BJ (cell line): Measurements from ENCODE around the gene MAP3K6. TPM values are rescaled to one million over a fixed set of nuclear protein-coding genes. Genes with fewer than 3 reads are reported as not detected.

Source experiments
- CTCF ChIA-PET: fragments of 350-600 bp; formaldehyde crosslinking; extraction: SDS; loops from one replicate; lab custom pipeline; 2021; ENCODE audit warnings: antibody characterized with exemption, inconsistent platforms; lab: Yijun Ruan, JAX
- POLR2A ChIA-PET: fragments of 300-600 bp; sonication (Branson Sonifier 250); formaldehyde crosslinking; extraction: SDS; loops from one replicate; lab custom pipeline; 2021; ENCODE audit warnings: antibody characterized with exemption; lab: Charles Lee
- DNase-seq: peaks from one replicate; pipeline ENCODE4 v3.0.0-alpha.2; 2011; ENCODE audit warnings: low read depth
- H3K27me3 ChIP-seq: 2 replicates; pipeline ENCODE4 v1.6.0; 2011; ENCODE audit warnings: low read length; ENCODE audit not compliant: control insufficient read depth, insufficient read depth
- H3K36me3 ChIP-seq: 2 replicates; pipeline ENCODE4 v1.5.1; 2011; ENCODE audit warnings: low read length; ENCODE audit not compliant: control insufficient read depth, insufficient read depth
- H3K4me3 ChIP-seq: 2 replicates; pipeline ENCODE4 v1.5.1; 2011; ENCODE audit warnings: low read depth, mild to moderate bottlenecking, control low read depth, low read length
- CTCF ChIP-seq: IDR thresholded peaks from 2 replicates; pipeline ENCODE4 v1.5.1; 2011; ENCODE audit warnings: low read depth, mild to moderate bottlenecking, control low read depth, inconsistent platforms, low read length, moderate library complexity; ENCODE audit not compliant: insufficient read depth
- polyA plus RNA-seq: library from polyadenylated mRNA; depleted of rRNA; stranded (reverse); fragments of >200 nt; gene quantifications from 2 replicates; pipeline ENCODE4 v1.2.3, GENCODE V29; 2011

Gene MAP3K6
- polyA plus RNA-seq, 1 experiment, result 18.0 TPM

GRCh38 chr1:27349784-27350662, 16.7 kb downstream of the MAP3K6 start:
- ChIA-PET POLR2A (no interaction called here), CTCF (interaction anchor here (1.0 to 4.1 kb wide), 7 partner anchors 8 to 257 kb away, joined by 3 to 37 read pairs (median 4); no protein-coding TSS in a partner anchor)
- H3K36me3 ChIP-seq, result peaks cover 4% of the 10 kb centered on the region
- no peaks in the 10 kb centered on the region for H3K27me3 ChIP-seq
- H3K4me3 ChIP-seq, result peak overlapping the region; percentile 52
- DNase-seq, result peak; percentile 10
- no peak for TF ChIP-seq CTCF

GRCh38 chr1:27348861-27349783, 17.6 kb downstream of the MAP3K6 start:
- TF ChIP-seq CTCF, result no peak
- Histone ChIP-seq H3K27me3 (no peaks in the 10 kb centered on the region), H3K4me3 (peak overlapping the region; percentile 52), H3K36me3 (peaks cover 4% of the 10 kb centered on the region)
- CTCF ChIA-PET, result interaction anchor here (0.8 to 4.1 kb wide), 10 partner anchors 9 to 258 kb away, joined by 3 to 37 read pairs (median 4); no protein-coding TSS in a partner anchor
- no peak for DNase-seq
- POLR2A ChIA-PET, result no interaction called here

GRCh38 chr1:27346991-27347624, 19.7 kb downstream of the MAP3K6 start:
- no peak for TF ChIP-seq CTCF
- Histone ChIP-seq H3K4me3 (no peak overlapping the region), H3K27me3 (no peaks in the 10 kb centered on the region), H3K36me3 (no peaks in the 10 kb centered on the region)
- ChIA-PET POLR2A (no interaction called here), CTCF (interaction anchor here (0.7 to 7.1 kb wide), 6 partner anchors 10 to 316 kb away, joined by 3 to 54 read pairs (median 4); partner anchors contain the start of gene MAP3K6)
- DNase-seq, result no peak

GRCh38 chr1:27346357-27346756, 20.4 kb downstream of the MAP3K6 start:
- ChIA-PET CTCF (interaction anchor here (0.8 to 7.1 kb wide), 4 partner anchors 11 to 317 kb away, joined by 3 to 54 read pairs (median 10); no protein-coding TSS in a partner anchor), POLR2A (no interaction called here)
- Histone ChIP-seq H3K4me3 (no peak overlapping the region), H3K36me3 (no peaks in the 10 kb centered on the region), H3K27me3 (no peaks in the 10 kb centered on the region)
- no peak for TF ChIP-seq CTCF
- no peak for DNase-seq
